Vagina (tissue), 2 donors: ENCODE data around the gene SIGLEC10. TPM values are rescaled to one million over a fixed set of nuclear protein-coding genes. Genes with fewer than 3 reads are reported as not detected.

Experiments used
- DNase-seq, 2 donors: peaks; one replicate each; pipeline ENCODE4 v3.0.0-alpha.2; 2017; ENCODE audit errors: extremely low spot score in 2 of 2
- H3K27ac ChIP-seq: fragments of 200-600 bp; sonication (generic); one replicate; pipeline ENCODE4 v1.5.1; 2019
- H3K27me3 ChIP-seq: fragments of 200-600 bp; sonication (generic); one replicate; pipeline ENCODE4 v1.5.1; 2019
- H3K36me3 ChIP-seq, 2 donors: fragments of 200-600 bp; sonication (generic); one replicate each; pipeline ENCODE4 v1.5.1; 2017 to 2019
- H3K4me1 ChIP-seq: fragments of 200-600 bp; sonication (generic); one replicate; pipeline ENCODE4 v1.5.1; 2019
- H3K4me3 ChIP-seq, 2 donors: fragments of 200-600 bp; sonication (generic); 1 replicate in 1 of 2; 2 replicates in 1 of 2; pipeline ENCODE4 v1.5.1; 2016 to 2019
- H3K9me3 ChIP-seq: fragments of 200-600 bp; sonication (generic); one replicate; pipeline ENCODE4 v1.5.1; 2019
- CTCF ChIP-seq, 3 experiments: fragments of 450-650 bp in 2 of 3; fragments of 200-600 bp in 1 of 3; sonication (generic) in 1 of 3; IDR thresholded peaks; one replicate each; pipeline ENCODE4 v1.5.1; 2017 to 2019; ENCODE audit warnings: antibody characterized with exemption in 3 of 3, mild to moderate bottlenecking in 2 of 3, moderate library complexity in 2 of 3
- POLR2A ChIP-seq, 2 donors: fragments of 450-650 bp; IDR thresholded peaks; one replicate each; pipeline ENCODE4 v1.6.1; 2017; ENCODE audit warnings: antibody characterized with exemption in 2 of 2, mild to moderate bottlenecking in 2 of 2, moderate library complexity in 2 of 2
- POLR2AphosphoS5 ChIP-seq, 2 donors: sonication (generic); formaldehyde crosslinking; IDR thresholded peaks; one replicate each; pipeline ENCODE4 v1.9.0; 2017; ENCODE audit warnings: antibody characterized with exemption in 2 of 2, mild to moderate bottlenecking in 2 of 2, low read depth in 1 of 2; ENCODE audit not compliant: insufficient read depth in 1 of 2
- intact Hi-C: fragments of 100-400 bp; cut with DNase I; formaldehyde crosslinking; loops from one replicate; pipeline ENCODE4 v1.15.1; 2023
- total RNA-seq: library from RNA; depleted of rRNA; stranded (reverse); fragments of >200 nt; gene quantifications from one replicate; pipeline ENCODE4 v1.2.3, GENCODE V29; 2016

The SIGLEC10 gene
- total RNA-seq, 1 donor from 2014 or later = 3.7 TPM

GRCh38 chr19:51439021-51439465, 21.6 kb upstream of the SIGLEC10 start:
- Histone ChIP-seq H3K36me3 (no peaks in the 10 kb centered on the region), H3K4me3 (no peak overlapping the region), H3K27ac (no peak overlapping the region), H3K4me1 (no peaks in the 10 kb centered on the region), H3K27me3 (no peaks in the 10 kb centered on the region), H3K9me3 (no peaks in the 10 kb centered on the region)
- no peak for DNase-seq
- TF ChIP-seq POLR2A (IDR thresholded peaks at IDR 0.05) (no peak), POLR2AphosphoS5 (IDR thresholded peaks at IDR 0.05; ENCODE audit: insufficient read depth in 1 of 2, low read depth in 1 of 2) (no peak), CTCF (IDR thresholded peaks at IDR 0.05) (no peak)
- intact Hi-C loops = no loop called here

- Histone ChIP-seq H3K4me1 (no peaks in the 10 kb centered on the region), H3K27me3 (no peaks in the 10 kb centered on the region)
- intact Hi-C loops = no loop called here
Measured at GRCh38 chr19:51434456-51434855, 17.0 kb upstream of the SIGLEC10 start.

GRCh38 chr19:51433043-51433442, 15.6 kb upstream of the SIGLEC10 start:
- no peaks in the 10 kb centered on the region for H3K4me1 ChIP-seq
- no peaks in the 10 kb centered on the region for H3K27me3 ChIP-seq
- H3K4me3 ChIP-seq = no peak overlapping the region
- intact Hi-C loops = no loop called here
- no peak for DNase-seq
- TF ChIP-seq POLR2A (IDR thresholded peaks at IDR 0.05) (no peak), POLR2AphosphoS5 (IDR thresholded peaks at IDR 0.05; ENCODE audit: insufficient read depth in 1 of 2, low read depth in 1 of 2) (no peak), CTCF (IDR thresholded peaks at IDR 0.05) (no peak)
- no peaks in the 10 kb centered on the region for H3K9me3 ChIP-seq
- H3K27ac ChIP-seq = no peak overlapping the region
- no peaks in the 10 kb centered on the region for H3K36me3 ChIP-seq

More at GRCh38 chr19:51434456-51434855, 17.0 kb upstream of the SIGLEC10 start:
- H3K9me3 ChIP-seq = no peaks in the 10 kb centered on the region
- TF ChIP-seq POLR2AphosphoS5 (IDR thresholded peaks at IDR 0.05; ENCODE audit: insufficient read depth in 1 of 2, low read depth in 1 of 2) (no peak), CTCF (IDR thresholded peaks at IDR 0.05) (no peak), POLR2A (IDR thresholded peaks at IDR 0.05) (no peak)
- no peaks in the 10 kb centered on the region for H3K36me3 ChIP-seq
- DNase-seq = no peak
- H3K4me3 ChIP-seq = no peak overlapping the region
- no peak overlapping the region for H3K27ac ChIP-seq

- DNase-seq = no peak
Measured at GRCh38 chr19:51431124-51431523, 13.7 kb upstream of the SIGLEC10 start.

More at GRCh38 chr19:51431124-51431523, 13.7 kb upstream of the SIGLEC10 start:
- Histone ChIP-seq H3K27ac (no peak overlapping the region), H3K4me3 (no peak overlapping the region), H3K4me1 (no peaks in the 10 kb centered on the region), H3K27me3 (no peaks in the 10 kb centered on the region), H3K36me3 (no peaks in the 10 kb centered on the region), H3K9me3 (no peaks in the 10 kb centered on the region)
- intact Hi-C loops = no loop called here
- TF ChIP-seq POLR2A (IDR thresholded peaks at IDR 0.05) = no peak
- no peak for TF ChIP-seq POLR2AphosphoS5 (IDR thresholded peaks at IDR 0.05; ENCODE audit: insufficient read depth in 1 of 2, low read depth in 1 of 2)
- TF ChIP-seq CTCF (IDR thresholded peaks at IDR 0.05) = no peak
